ENCODE data around the gene SDK1.
"Not testable (repeated sequence)": the region's sequence is repeated elsewhere in the genome, so short reads cannot be mapped to it uniquely, and the experiment has no call there.

GRCh38 chr7:4264206-4264605 lies 963.2 kb downstream of the SDK1 start:
- TF ChIP-seq KLF10 (tag by site-specific recombination; IDR thresholded peaks at IDR 0.05); CTCF (tag by site-specific recombination; IDR thresholded peaks at IDR 0.05); ZSCAN30 (tag by site-specific recombination; IDR thresholded peaks at IDR 0.05); ZSCAN18 (tag by site-specific recombination; IDR thresholded peaks at IDR 0.05); ZNF529 (tag by site-specific recombination; IDR thresholded peaks at IDR 0.05; ENCODE audit: insufficient replicate concordance); YY1 (tag by site-specific recombination; IDR thresholded peaks at IDR 0.05); ZNF18 (tag by site-specific recombination; IDR thresholded peaks at IDR 0.05); PBX3 (CRISPR knock-in tag; IDR thresholded peaks at IDR 0.05); MYNN (tag by site-specific recombination; IDR thresholded peaks at IDR 0.05; ENCODE audit: borderline replicate concordance): not testable (repeated sequence)

All from HEK293 (cell line).